ENCODE measurements around the gene RIN1. TPM values are rescaled to one million over a fixed set of nuclear protein-coding genes. Genes with fewer than 3 reads are reported as not detected.

RIN1 gene
- polyA plus RNA-seq, 1 donor (not counting 4 experiments of a cell fraction or from before 2014, with no cell fraction given), result 10.6 TPM

- Histone ChIP-seq H3K4me3 (ENCODE audit: control insufficient read depth in 2 of 3, extremely low read depth in 1 of 3, insufficient read depth in 2 of 3, low read depth in 1 of 3, low read length in 3 of 3) (no peak overlapping the region), H3K27me3 (ENCODE audit: control insufficient read depth, extremely low read depth, insufficient read depth, low read length) (no peaks in the 10 kb centered on the region), H3K79me2 (ENCODE audit: control insufficient read depth, insufficient read depth, low read length) (no peaks in the 10 kb centered on the region), H3K27ac (ENCODE audit: control insufficient read depth, insufficient read depth, low read length) (no peak overlapping the region), H3K9me3 (ENCODE audit: control insufficient read depth, low read depth, low read length) (no peaks in the 10 kb centered on the region), H3K4me1 (ENCODE audit: control insufficient read depth, extremely low read depth, insufficient read depth, low read length) (peaks cover 37% of the 10 kb centered on the region), H3K36me3 (ENCODE audit: control insufficient read depth in 2 of 2, extremely low read depth in 1 of 2, insufficient read depth in 2 of 2, low read length in 2 of 2) (peaks cover 1 to 4% of the 10 kb centered on the region in 2 experiments), H3K4me2 (ENCODE audit: control insufficient read depth, extremely low read depth, insufficient read depth, low read depth, low read length) (peak overlapping the region; percentile 61), H3K9ac (ENCODE audit: control insufficient read depth, extremely low read depth, insufficient read depth, low read length) (no peak overlapping the region), H3K9me1 (ENCODE audit: control insufficient read depth, extremely low read depth, insufficient read depth, low read length) (no peaks in the 10 kb centered on the region), H2AFZ (ENCODE audit: control insufficient read depth, low read length) (no peak overlapping the region), H4K20me1 (ENCODE audit: control insufficient read depth, extremely low read depth, insufficient read depth, low read length) (no peaks in the 10 kb centered on the region)
- dilution Hi-C loops (cut with MboI; ENCODE audit: extremely low pct_ligation_motif_present, low sequenced_read_pairs), result no loop called here
- DNase-seq (ENCODE audit: low read depth, low spot score) (no peak), FAIRE-seq (no peak)
- no peak for TF ChIP-seq CTCF (optimal IDR thresholded peaks at IDR 0.05 in 1 of 3, IDR thresholded peaks at IDR 0.05 in 1 of 3, conservative IDR thresholded peaks at IDR 0.05 in 1 of 3; ENCODE audit: extremely low read depth in 1 of 3, insufficient read depth in 2 of 3, low read length in 3 of 3)
- no peak for TF ChIP-seq EZH2 (IDR thresholded peaks at IDR 0.05; ENCODE audit: low read length)
These were observed 9.7 kb downstream of the RIN1 start for GRCh38 chr11:66326261-66327111.

- Histone ChIP-seq H4K20me1 (ENCODE audit: control insufficient read depth, extremely low read depth, insufficient read depth, low read length) (no peaks in the 10 kb centered on the region), H3K9me1 (ENCODE audit: control insufficient read depth, extremely low read depth, insufficient read depth, low read length) (no peaks in the 10 kb centered on the region), H3K9ac (ENCODE audit: control insufficient read depth, extremely low read depth, insufficient read depth, low read length) (no peak overlapping the region), H3K4me3 (ENCODE audit: control insufficient read depth in 2 of 3, extremely low read depth in 1 of 3, insufficient read depth in 2 of 3, low read depth in 1 of 3, low read length in 3 of 3) (no peak overlapping the region), H3K4me2 (ENCODE audit: control insufficient read depth, extremely low read depth, insufficient read depth, low read depth, low read length) (no peak overlapping the region), H3K9me3 (ENCODE audit: control insufficient read depth, low read depth, low read length) (no peaks in the 10 kb centered on the region), H3K27me3 (ENCODE audit: control insufficient read depth, extremely low read depth, insufficient read depth, low read length) (no peaks in the 10 kb centered on the region), H3K27ac (ENCODE audit: control insufficient read depth, insufficient read depth, low read length) (no peak overlapping the region), H2AFZ (ENCODE audit: control insufficient read depth, low read length) (no peak overlapping the region), H3K79me2 (ENCODE audit: control insufficient read depth, insufficient read depth, low read length) (no peaks in the 10 kb centered on the region), H3K36me3 (ENCODE audit: control insufficient read depth in 2 of 2, extremely low read depth in 1 of 2, insufficient read depth in 2 of 2, low read length in 2 of 2) (no peaks in the 10 kb centered on the region), H3K4me1 (ENCODE audit: control insufficient read depth, extremely low read depth, insufficient read depth, low read length) (peaks cover 37% of the 10 kb centered on the region)
- DNase-seq (ENCODE audit: low read depth, low spot score), result no peak
- no peak for FAIRE-seq
- no peak for TF ChIP-seq CTCF (optimal IDR thresholded peaks at IDR 0.05 in 1 of 3, IDR thresholded peaks at IDR 0.05 in 1 of 3, conservative IDR thresholded peaks at IDR 0.05 in 1 of 3; ENCODE audit: extremely low read depth in 1 of 3, insufficient read depth in 2 of 3, low read length in 3 of 3)
- no peak for TF ChIP-seq EZH2 (IDR thresholded peaks at IDR 0.05; ENCODE audit: low read length)
- dilution Hi-C loops (cut with MboI; ENCODE audit: extremely low pct_ligation_motif_present, low sequenced_read_pairs), result no loop called here
These were observed 11.0 kb downstream of the RIN1 start for GRCh38 chr11:66325263-66325671.

All from keratinocyte (primary cell).